HG03521 (cell line): ENCODE data around the gene FKBP5.
"Not testable (repeated sequence)": the region's sequence is repeated elsewhere in the genome, so short reads cannot be mapped to it uniquely, and the experiment has no call there.

Experiments used
- ATAC-seq: cut with Tn5 transposase; IDR thresholded peaks from one replicate; pipeline ENCODE4 v1.9.1; 2021; ENCODE audit warnings: mild to moderate bottlenecking, moderate library complexity; ENCODE audit not compliant: unreplicated experiment

The FKBP5 gene

GRCh38 chr6:35691027-35691824 lies 2.5 kb upstream of the FKBP5 start:
- ATAC-seq: no peak

GRCh38 chr6:35690484-35690883 lies 1.8 kb upstream of the FKBP5 start:
- no peak for ATAC-seq

GRCh38 chr6:35690006-35690405 lies 1.3 kb upstream of the FKBP5 start:
- ATAC-seq: not testable (repeated sequence)

DNA sequence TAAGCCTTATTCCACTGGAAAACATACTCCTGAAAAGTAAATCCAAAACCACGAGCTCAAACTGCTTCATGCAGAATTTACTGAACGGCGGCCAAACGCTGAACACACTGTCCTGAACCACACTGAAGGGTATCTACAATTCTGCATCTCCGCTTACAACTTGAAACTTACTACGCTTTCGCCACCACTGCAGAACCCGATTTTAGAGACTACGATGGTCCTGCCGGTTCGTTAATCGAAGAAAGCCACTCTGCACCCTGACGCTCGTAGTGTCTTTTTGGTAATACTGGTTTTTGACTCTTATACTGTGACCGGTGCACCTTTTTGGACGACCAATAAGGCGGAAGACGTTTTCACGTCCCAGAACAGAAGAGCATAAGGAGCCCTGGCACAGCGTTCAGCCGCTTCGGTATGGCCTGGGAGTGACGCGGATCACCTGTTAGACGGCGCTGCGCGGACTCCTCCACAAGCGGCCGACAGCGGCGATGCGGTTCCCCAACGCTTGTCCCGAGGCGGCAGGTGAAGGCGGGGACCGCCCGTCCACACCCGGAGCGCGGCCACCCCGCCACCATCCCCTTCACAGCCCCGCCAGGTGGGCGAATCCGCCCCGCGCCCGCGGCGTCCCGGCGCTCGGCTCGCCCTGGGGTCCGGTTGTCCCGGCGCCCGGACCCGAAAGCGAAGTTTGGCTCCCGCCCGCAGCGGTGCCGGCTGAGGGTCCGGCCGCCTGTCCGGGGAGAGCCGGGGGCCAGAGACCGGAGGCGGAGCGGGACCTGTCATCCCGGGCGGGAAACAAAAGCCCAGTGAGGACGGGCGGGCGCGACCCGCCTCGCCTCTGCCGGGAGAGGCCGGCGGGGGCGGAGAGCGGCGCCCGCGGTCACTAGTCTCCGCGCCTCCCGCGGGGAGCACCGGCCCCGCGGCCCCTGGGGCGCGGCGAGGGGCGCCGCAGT lies 784 bp downstream of the FKBP5 start:
- peak; percentile 29 for ATAC-seq

GRCh38 chr6:35686873-35687555 lies 1.7 kb downstream of the FKBP5 start:
- no peak for ATAC-seq

- no peak for ATAC-seq
Measured at GRCh38 chr6:35686436-35686835, 2.3 kb downstream of the FKBP5 start.

DNA sequence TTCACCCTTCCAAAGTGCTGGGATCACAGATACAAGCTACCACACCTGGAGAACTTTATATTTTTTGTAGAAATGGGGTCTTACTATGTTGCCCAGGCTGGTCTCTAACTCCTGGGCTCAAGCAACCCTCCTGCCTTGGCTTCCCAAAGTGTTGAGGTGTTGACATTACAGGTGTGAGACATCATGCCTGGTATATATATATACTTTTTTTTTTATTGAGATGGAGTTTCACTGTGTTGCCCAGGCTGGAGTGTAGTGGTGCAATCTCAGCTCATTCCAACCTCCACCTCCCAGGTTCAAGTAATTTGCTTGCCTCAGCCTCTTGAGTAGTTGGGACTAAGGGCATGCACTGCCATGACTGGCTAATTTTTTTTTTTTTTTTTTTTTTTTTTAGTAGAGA lies 5.4 kb downstream of the FKBP5 start:
- no peak for ATAC-seq

- no peak for ATAC-seq
Measured at GRCh38 chr6:35681298-35681697, 7.4 kb downstream of the FKBP5 start.

DNA sequence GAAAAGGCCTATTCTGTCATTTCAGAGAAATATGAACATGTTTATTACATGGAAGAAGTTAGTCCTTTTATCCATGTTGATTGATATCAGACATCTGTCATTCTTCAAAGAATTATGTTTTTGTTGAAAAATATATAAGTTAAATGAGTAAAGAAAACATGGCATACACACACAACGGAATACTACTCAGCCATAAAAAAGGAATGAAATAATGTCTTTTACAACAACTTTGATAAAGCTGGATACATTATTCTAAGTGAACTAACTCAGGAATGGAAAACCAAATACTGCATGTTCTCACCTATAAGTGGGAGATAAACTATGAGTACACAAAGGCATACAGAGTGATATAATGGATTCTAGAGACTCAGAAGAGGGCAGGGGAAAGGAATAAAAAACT lies 9.3 kb downstream of the FKBP5 start:
- no peak for ATAC-seq

DNA sequence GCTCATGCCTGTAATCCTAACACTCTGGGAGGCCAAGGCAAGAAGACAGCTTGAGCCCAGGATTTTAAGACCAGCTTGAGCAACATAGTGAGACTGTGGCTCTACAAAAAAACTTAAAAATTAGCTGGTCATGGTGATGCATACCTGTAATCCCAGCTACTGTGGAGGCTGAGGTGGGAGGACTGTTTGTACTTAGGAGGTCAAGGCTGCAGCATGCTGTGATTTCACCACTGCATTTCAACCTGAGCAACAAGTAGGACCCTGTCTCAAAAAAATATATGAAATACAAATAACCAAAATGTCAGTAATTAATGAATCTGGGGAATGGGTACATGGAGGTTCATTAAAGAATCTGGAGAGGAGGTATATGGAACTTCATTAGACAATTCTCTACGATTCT lies 9.9 kb downstream of the FKBP5 start:
- no peak for ATAC-seq

DNA sequence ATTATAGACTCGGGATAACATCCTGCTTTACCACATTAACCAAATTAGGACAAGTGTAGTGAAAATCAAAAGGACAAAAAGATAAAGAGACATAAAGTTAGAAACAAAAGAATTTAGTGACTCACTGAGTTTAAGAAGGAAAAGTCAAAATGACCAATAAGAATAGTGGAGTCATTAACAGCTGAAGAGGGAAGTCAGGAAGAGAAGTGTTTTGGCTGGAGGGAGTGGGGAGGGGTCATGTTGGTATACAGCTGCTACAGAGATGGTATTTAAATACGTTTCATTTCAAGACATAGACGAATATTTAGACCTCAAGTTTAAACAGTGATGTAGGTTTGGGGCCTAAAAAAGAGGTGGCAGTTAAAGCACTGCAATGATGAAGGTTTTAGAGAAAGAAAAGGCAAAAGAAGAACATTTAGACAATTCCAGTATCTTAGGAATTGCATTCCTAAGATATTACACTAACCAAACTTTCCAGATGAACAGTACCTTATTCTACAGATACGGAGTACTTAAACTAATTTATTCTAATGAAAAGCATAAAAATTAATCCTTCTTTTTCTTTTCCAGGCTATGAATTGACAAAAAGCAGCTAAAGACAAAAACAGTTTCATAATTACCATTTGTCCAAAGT lies 10.6 kb downstream of the FKBP5 start:
- no peak for ATAC-seq

GRCh38 chr6:35677456-35677855 lies 11.3 kb downstream of the FKBP5 start:
- no peak for ATAC-seq

GRCh38 chr6:35675871-35676459 lies 12.8 kb downstream of the FKBP5 start:
- no peak for ATAC-seq

DNA sequence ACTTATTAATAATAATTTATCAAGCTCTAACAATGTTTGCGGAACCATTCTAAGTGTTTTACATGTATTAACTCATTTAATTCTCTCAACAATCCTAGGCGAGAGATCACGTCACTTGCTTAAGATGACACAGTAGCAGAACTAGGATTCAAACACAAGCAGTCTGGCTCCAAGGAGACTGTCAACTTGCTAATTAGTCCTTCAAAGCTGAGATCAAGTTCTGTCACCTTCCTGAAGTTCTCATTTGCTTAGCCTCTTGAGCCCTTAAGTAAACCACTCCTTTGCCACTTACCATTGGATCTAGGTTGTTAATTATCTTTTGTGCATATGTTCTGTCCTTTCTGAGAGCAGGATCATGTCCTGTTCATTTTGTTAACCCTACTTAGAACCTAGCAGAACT lies 14.1 kb downstream of the FKBP5 start:
- ATAC-seq: no peak

- no peak for ATAC-seq
Measured at GRCh38 chr6:35673755-35674154, 15.0 kb downstream of the FKBP5 start.

DNA sequence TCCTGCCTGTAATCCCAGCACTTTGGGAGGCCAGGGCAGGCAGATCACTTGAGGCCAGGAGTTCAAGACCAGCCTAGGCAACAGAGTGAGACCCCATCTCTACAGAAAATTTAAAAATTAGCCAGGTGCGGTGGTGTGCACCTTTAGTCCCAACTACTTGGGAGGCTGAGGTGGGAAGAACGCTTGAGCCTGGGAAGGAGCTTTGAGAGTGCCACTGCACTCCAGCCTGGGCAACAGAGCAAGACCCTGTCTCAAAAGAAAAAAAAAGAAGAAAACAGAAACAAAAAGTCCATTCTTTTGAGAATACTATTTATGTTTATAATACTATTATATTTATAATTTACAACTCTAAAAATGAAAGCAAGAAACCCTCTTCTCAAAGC lies 15.4 kb downstream of the FKBP5 start:
- not testable (repeated sequence) for ATAC-seq

DNA sequence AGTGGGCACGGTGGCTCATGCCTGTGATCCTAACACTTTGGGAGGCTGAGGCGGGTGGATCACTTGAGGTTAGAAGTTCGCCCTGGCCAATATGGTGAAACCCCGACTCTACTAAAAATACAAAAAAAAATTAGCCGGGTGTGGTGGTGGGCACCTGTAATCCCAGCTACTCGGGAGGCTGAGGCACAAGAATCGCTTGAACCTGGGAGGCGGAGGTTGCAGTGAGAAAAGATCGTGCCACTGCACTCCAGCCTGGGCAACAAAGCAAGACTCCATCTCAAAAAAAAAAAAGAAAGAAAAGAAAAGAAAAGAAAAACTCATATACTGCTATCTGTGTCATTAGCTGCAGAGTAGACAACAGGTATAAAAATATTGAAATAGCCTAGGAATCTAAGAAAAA lies 18.3 kb downstream of the FKBP5 start:
- ATAC-seq: not testable (repeated sequence)

GRCh38 chr6:35669451-35670045 lies 19.2 kb downstream of the FKBP5 start:
- ATAC-seq: no peak

GRCh38 chr6:35668744-35669450 lies 19.8 kb downstream of the FKBP5 start:
- no peak for ATAC-seq

GRCh38 chr6:35668096-35668495 lies 20.6 kb downstream of the FKBP5 start:
- no peak for ATAC-seq
